ENCODE results near the gene PPP2R3B.

Gene PPP2R3B

GRCh38 chrX:369563-370101 lies 17.1 kb downstream of the PPP2R3B start:
- no peak for TF ChIP-seq EP300 (IDR thresholded peaks at IDR 0.05; ENCODE audit: borderline replicate concordance)
- no peak for TF ChIP-seq NFIC (IDR thresholded peaks at IDR 0.05)
- no peak for TF ChIP-seq TAF1 (IDR thresholded peaks at IDR 0.05; ENCODE audit: low read depth)
- TF ChIP-seq, protein P1, sequence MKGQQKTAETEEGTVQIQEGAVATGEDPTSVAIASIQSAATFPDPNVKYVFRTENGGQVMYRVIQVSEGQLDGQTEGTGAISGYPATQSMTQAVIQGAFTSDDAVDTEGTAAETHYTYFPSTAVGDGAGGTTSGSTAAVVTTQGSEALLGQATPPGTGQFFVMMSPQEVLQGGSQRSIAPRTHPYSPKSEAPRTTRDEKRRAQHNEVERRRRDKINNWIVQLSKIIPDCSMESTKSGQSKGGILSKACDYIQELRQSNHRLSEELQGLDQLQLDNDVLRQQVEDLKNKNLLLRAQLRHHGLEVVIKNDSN (IDR thresholded peaks at IDR 0.05): no peak
- TF ChIP-seq TCF12 (IDR thresholded peaks at IDR 0.05; ENCODE audit: low read depth): no peak
- TF ChIP-seq, protein P2, sequence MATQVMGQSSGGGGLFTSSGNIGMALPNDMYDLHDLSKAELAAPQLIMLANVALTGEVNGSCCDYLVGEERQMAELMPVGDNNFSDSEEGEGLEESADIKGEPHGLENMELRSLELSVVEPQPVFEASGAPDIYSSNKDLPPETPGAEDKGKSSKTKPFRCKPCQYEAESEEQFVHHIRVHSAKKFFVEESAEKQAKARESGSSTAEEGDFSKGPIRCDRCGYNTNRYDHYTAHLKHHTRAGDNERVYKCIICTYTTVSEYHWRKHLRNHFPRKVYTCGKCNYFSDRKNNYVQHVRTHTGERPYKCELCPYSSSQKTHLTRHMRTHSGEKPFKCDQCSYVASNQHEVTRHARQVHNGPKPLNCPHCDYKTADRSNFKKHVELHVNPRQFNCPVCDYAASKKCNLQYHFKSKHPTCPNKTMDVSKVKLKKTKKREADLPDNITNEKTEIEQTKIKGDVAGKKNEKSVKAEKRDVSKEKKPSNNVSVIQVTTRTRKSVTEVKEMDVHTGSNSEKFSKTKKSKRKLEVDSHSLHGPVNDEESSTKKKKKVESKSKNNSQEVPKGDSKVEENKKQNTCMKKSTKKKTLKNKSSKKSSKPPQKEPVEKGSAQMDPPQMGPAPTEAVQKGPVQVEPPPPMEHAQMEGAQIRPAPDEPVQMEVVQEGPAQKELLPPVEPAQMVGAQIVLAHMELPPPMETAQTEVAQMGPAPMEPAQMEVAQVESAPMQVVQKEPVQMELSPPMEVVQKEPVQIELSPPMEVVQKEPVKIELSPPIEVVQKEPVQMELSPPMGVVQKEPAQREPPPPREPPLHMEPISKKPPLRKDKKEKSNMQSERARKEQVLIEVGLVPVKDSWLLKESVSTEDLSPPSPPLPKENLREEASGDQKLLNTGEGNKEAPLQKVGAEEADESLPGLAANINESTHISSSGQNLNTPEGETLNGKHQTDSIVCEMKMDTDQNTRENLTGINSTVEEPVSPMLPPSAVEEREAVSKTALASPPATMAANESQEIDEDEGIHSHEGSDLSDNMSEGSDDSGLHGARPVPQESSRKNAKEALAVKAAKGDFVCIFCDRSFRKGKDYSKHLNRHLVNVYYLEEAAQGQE (IDR thresholded peaks at IDR 0.05; ENCODE audit: low read depth): no peak
- TF ChIP-seq CREB1 (IDR thresholded peaks at IDR 0.05; ENCODE audit: low read depth): no peak
- no peak for TF ChIP-seq YY1 (IDR thresholded peaks at IDR 0.05; ENCODE audit: low read depth)
- no peak for TF ChIP-seq RAD21 (IDR thresholded peaks at IDR 0.05; ENCODE audit: low read depth)
- TF ChIP-seq FOXM1 (IDR thresholded peaks at IDR 0.05; ENCODE audit: borderline replicate concordance, low read depth): no peak
- no peak for TF ChIP-seq EGR1 (IDR thresholded peaks at IDR 0.05)
- no peak for TF ChIP-seq CEBPB (IDR thresholded peaks at IDR 0.05)
- TF ChIP-seq TEAD4 (IDR thresholded peaks at IDR 0.05): no peak

DNA sequence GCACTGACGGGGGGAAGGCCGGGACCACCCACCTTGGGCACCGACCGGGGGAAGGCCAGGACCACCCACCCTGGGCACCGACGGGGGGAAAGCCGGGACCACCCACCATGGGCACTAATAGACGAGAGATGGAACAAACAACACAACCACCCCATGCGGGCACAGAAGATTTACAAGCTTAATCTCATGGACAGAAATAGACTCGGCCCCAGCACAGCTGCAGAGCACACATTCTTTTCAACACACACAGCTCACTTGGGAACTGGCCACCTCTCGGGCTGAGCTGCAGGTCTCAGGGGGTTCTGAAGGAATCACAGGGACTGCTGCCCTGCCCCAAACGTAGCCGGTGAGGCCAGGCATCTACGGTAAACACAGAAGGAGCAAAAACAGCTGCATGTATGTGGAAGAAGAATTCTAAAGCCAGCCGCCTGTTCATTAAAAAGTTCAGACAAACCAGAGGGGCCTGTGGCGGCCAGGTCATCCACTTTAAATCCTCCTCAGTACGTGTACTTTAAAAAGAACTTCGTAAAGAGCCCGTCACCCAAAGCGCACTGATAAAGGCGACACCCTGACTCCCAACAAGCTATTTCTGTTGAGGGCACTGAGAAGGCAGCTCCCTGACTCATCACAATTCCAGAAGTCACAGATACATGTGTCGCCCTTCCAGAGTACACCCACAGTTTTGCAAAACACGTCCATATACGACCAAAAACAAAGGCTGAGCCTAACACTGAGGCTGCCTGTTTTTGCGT lies 17.7 kb downstream of the PPP2R3B start:
- TF ChIP-seq YY1 (IDR thresholded peaks at IDR 0.05; ENCODE audit: low read depth) (no peak), CREB1 (IDR thresholded peaks at IDR 0.05; ENCODE audit: low read depth) (no peak), TCF12 (IDR thresholded peaks at IDR 0.05; ENCODE audit: low read depth) (no peak), TAF1 (IDR thresholded peaks at IDR 0.05; ENCODE audit: low read depth) (no peak), RAD21 (IDR thresholded peaks at IDR 0.05; ENCODE audit: low read depth) (no peak), ZBTB7A (IDR thresholded peaks at IDR 0.05; ENCODE audit: low read depth) (no peak), EGR1 (IDR thresholded peaks at IDR 0.05) (no peak), NFIC (IDR thresholded peaks at IDR 0.05) (no peak), EP300 (IDR thresholded peaks at IDR 0.05; ENCODE audit: borderline replicate concordance) (no peak), TEAD4 (IDR thresholded peaks at IDR 0.05) (no peak), CEBPB (IDR thresholded peaks at IDR 0.05) (no peak), FOXM1 (IDR thresholded peaks at IDR 0.05; ENCODE audit: borderline replicate concordance, low read depth) (no peak)
- TF ChIP-seq, protein P1 (IDR thresholded peaks at IDR 0.05): no peak
- TF ChIP-seq, protein P2 (IDR thresholded peaks at IDR 0.05; ENCODE audit: low read depth): no peak
- TF ChIP-seq, protein P3, sequence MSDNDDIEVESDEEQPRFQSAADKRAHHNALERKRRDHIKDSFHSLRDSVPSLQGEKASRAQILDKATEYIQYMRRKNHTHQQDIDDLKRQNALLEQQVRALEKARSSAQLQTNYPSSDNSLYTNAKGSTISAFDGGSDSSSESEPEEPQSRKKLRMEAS (IDR thresholded peaks at IDR 0.05): no peak

DNA sequence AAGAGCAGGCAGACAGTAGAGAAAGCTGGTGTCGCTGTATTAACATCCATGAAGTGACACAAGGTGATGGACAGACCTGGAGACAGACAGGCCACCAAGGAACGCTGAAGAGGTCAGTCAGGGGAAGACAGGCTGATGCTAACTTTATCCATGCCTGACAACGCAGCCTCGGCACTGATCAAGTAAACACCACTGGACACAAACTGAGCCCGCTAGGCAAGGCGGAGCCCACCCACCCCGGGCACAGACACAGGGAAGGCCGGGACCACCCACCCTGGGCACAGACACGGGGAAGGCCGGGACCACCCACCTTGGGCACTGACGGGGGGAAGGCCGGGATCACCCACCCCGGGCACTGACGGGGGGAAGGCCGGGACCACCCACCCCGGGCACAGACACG lies 18.8 kb downstream of the PPP2R3B start:
- TF ChIP-seq NFIC (IDR thresholded peaks at IDR 0.05): no peak
- TF ChIP-seq TEAD4 (IDR thresholded peaks at IDR 0.05): no peak
- no peak for TF ChIP-seq ZBTB7A (IDR thresholded peaks at IDR 0.05; ENCODE audit: low read depth)
- TF ChIP-seq, protein P3 (IDR thresholded peaks at IDR 0.05): no peak
- no peak for TF ChIP-seq RAD21 (IDR thresholded peaks at IDR 0.05; ENCODE audit: low read depth)
- no peak for TF ChIP-seq FOXM1 (IDR thresholded peaks at IDR 0.05; ENCODE audit: borderline replicate concordance, low read depth)
- no peak for TF ChIP-seq CEBPB (IDR thresholded peaks at IDR 0.05)

DNA sequence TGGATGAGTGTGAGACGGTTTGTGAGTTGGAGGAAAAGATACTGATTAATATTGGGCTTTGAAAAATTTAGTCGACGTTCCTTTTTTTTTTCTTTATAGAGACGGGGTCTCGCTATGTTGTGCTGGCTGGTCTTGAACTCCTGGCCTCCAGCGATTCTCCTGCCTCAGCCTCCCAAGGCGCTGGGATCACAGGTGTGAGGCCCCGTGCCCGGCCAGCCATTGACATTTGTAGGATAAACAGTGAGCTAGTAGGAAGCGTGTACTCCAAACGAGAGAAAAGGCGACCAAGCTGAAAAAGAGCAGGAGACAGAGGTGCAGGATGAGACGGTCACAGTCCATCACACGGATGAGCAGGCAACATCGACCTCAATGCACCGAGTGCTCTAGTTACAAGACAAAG lies 19.4 kb downstream of the PPP2R3B start:
- no peak for TF ChIP-seq ZBTB7A (IDR thresholded peaks at IDR 0.05; ENCODE audit: low read depth)
- no peak for TF ChIP-seq CEBPB (IDR thresholded peaks at IDR 0.05)
- no peak for TF ChIP-seq CREB1 (IDR thresholded peaks at IDR 0.05; ENCODE audit: low read depth)
- TF ChIP-seq, protein P2 (IDR thresholded peaks at IDR 0.05; ENCODE audit: low read depth): no peak
- no peak for TF ChIP-seq TCF12 (IDR thresholded peaks at IDR 0.05; ENCODE audit: low read depth)
- no peak for TF ChIP-seq EP300 (IDR thresholded peaks at IDR 0.05; ENCODE audit: borderline replicate concordance)
- no peak for TF ChIP-seq EGR1 (IDR thresholded peaks at IDR 0.05)
- TF ChIP-seq FOXM1 (IDR thresholded peaks at IDR 0.05; ENCODE audit: borderline replicate concordance, low read depth): no peak
- no peak for TF ChIP-seq YY1 (IDR thresholded peaks at IDR 0.05; ENCODE audit: low read depth)
- TF ChIP-seq NFIC (IDR thresholded peaks at IDR 0.05): no peak
- no peak for TF ChIP-seq TEAD4 (IDR thresholded peaks at IDR 0.05)
- TF ChIP-seq TAF1 (IDR thresholded peaks at IDR 0.05; ENCODE audit: low read depth): no peak
- TF ChIP-seq, protein P1 (IDR thresholded peaks at IDR 0.05): no peak
- TF ChIP-seq, protein P3 (IDR thresholded peaks at IDR 0.05): no peak
- no peak for TF ChIP-seq RAD21 (IDR thresholded peaks at IDR 0.05; ENCODE audit: low read depth)
